A549 (cell line): Measurements from ENCODE around the gene MUC5AC. TPM values are rescaled to one million over a fixed set of nuclear protein-coding genes. Genes with fewer than 3 reads are reported as not detected.

Experiments
- ATAC-seq, 2 experiments: fragments of 200-7000 bp in 1 of 2; fragments of >200 bp in 1 of 2; cut with Nextera tagmentation in 1 of 2; cut with Tn5 transposase in 1 of 2; 3 replicates each; pipeline versions ENCODE4 v1.8.0 to v1.9.1; 2018 to 2020; ENCODE audit warnings: mild to moderate bottlenecking in 1 of 2, moderate library complexity in 1 of 2
- CTCF ChIA-PET: fragments of 300-600 bp; sonication (Branson Sonifier 250); formaldehyde crosslinking; extraction: SDS; loops from one replicate; lab custom pipeline; 2021; ENCODE audit warnings: antibody characterized with exemption, inconsistent platforms; lab: Yijun Ruan, JAX
- POLR2A ChIA-PET: fragments of 350-600 bp; formaldehyde crosslinking; extraction: SDS; loops from one replicate; lab custom pipeline; 2021; ENCODE audit warnings: antibody characterized with exemption, inconsistent platforms; lab: Yijun Ruan, JAX
- DNase-seq, 2 experiments: peaks; one replicate each; pipeline versions ENCODE4 v3.0.0 to v3.0.0-alpha.2; 2011 to 2016; ENCODE audit warnings: low read depth in 1 of 2, low spot score in 1 of 2
- FAIRE-seq: peaks from 2 replicates; lab custom pipeline; 2011; peaks lifted over from hg19 to GRCh38; lab: Jason Lieb, UNC
- H3K27ac ChIP-seq, 2 experiments: fragments of >200 bp; sonication (Bioruptor Twin); formaldehyde crosslinking; 3 replicates each; pipeline ENCODE4 v1.5.1; 2016 to 2017
- H3K4me1 ChIP-seq: fragments of >200 bp; sonication (Bioruptor Twin); formaldehyde crosslinking; 3 replicates; pipeline ENCODE4 v1.6.1; 2016
- H3K4me2 ChIP-seq: fragments of >200 bp; sonication (Bioruptor Twin); formaldehyde crosslinking; 3 replicates; pipeline ENCODE4 v1.6.1; 2016
- H3K4me3 ChIP-seq: fragments of >200 bp; sonication (Bioruptor Twin); formaldehyde crosslinking; 3 replicates; pipeline ENCODE4 v1.5.1; 2016
- H3K9me3 ChIP-seq: fragments of >200 bp; sonication (Bioruptor Twin); formaldehyde crosslinking; 3 replicates; pipeline ENCODE4 v1.6.1; 2016
- CHD4 ChIP-seq: fragments of 200-600 bp; sonication (generic); IDR thresholded peaks from 2 replicates; pipeline ENCODE4 v1.6.1; 2016; ENCODE audit warnings: antibody characterized with exemption, mild to moderate bottlenecking, borderline replicate concordance
- ESRRA ChIP-seq: fragments of 150-350 bp; IDR thresholded peaks from 2 replicates; pipeline ENCODE4 v1.6.1; 2014; ENCODE audit warnings: mild to moderate bottlenecking, low read length, borderline replicate concordance
- GATA3 ChIP-seq: IDR thresholded peaks from 2 replicates; pipeline ENCODE4 v1.6.1; 2012; ENCODE audit warnings: borderline replicate concordance
- HDAC2 ChIP-seq: fragments of 200-600 bp; sonication (generic); IDR thresholded peaks from 2 replicates; pipeline ENCODE4 v1.6.1; 2016
- HOXA7 ChIP-seq: fragments of 250-450 bp; sonication (Bioruptor Pico); IDR thresholded peaks from 2 replicates; pipeline ENCODE4 v1.5.0; 2020; ENCODE audit warnings: mild to moderate bottlenecking, moderate library complexity
- JUNB ChIP-seq: fragments of >200 bp; sonication (Bioruptor Twin); formaldehyde crosslinking; IDR thresholded peaks from 2 replicates; pipeline ENCODE4 v1.6.1; 2016
- NPAS2 ChIP-seq: fragments of 250-450 bp; sonication (Bioruptor Pico); IDR thresholded peaks from 2 replicates; pipeline ENCODE4 v1.8.0; 2022; ENCODE audit warnings: mild to moderate bottlenecking, moderate library complexity, borderline replicate concordance
- PHF8 ChIP-seq: fragments of 200-600 bp; sonication (generic); IDR thresholded peaks from 2 replicates; pipeline ENCODE4 v1.6.1; 2016; ENCODE audit warnings: low read depth, mild to moderate bottlenecking, antibody characterized with exemption, moderate library complexity, borderline replicate concordance
- POLR2AphosphoS2 ChIP-seq: conservative IDR thresholded peaks from 2 replicates; pipeline ENCODE4 v1.6.1; 2012; ENCODE audit warnings: low read length, improper control_type of control experiment, inconsistent platforms
- RAD21 ChIP-seq, 2 experiments: fragments of >200 bp in 1 of 2; sonication (Bioruptor Twin) in 1 of 2; formaldehyde crosslinking in 1 of 2; IDR thresholded peaks in 1 of 2; conservative IDR thresholded peaks in 1 of 2; 2 replicates in 1 of 2; 3 replicates in 1 of 2; pipeline ENCODE4 v1.6.1; 2012 to 2018; ENCODE audit warnings: inconsistent platforms in 1 of 2
- RARB ChIP-seq: fragments of 250-450 bp; sonication (Bioruptor Pico); IDR thresholded peaks from 2 replicates; pipeline ENCODE4 v1.8.0; 2021; ENCODE audit warnings: mild to moderate bottlenecking, moderate library complexity
- RFX5 ChIP-seq: fragments of 450-650 bp; IDR thresholded peaks from 2 replicates; pipeline ENCODE4 v1.7.1; 2014; ENCODE audit warnings: antibody characterized with exemption, mild to moderate bottlenecking, moderate library complexity
- SMC3 ChIP-seq: fragments of >200 bp; sonication (Bioruptor Twin); formaldehyde crosslinking; IDR thresholded peaks from 3 replicates; pipeline ENCODE4 v1.6.1; 2018; ENCODE audit warnings: inconsistent platforms
- TFCP2L1 ChIP-seq: fragments of 250-450 bp; sonication (Bioruptor Pico); IDR thresholded peaks from 2 replicates; pipeline ENCODE4 v1.5.0; 2021; ENCODE audit warnings: mild to moderate bottlenecking
- WGBS: methylation state at CpG from one replicate; pipeline ENCODE4 v1.1.6; 2017; ENCODE audit errors: missing lambda C conversion rate; 5-methylcytosine and 5-hydroxymethylcytosine counted together
- polyA plus RNA-seq, 4 experiments: library from polyadenylated mRNA; depleted of rRNA in 3 of 4; stranded (reverse); fragments of >200 nt; fragmentation: RNase III in 1 of 4; extraction: RNeasy Plus Mini Kit Qiagen cat#74134 plus additional on column Dnase treatment in 1 of 4; gene quantifications; 2 replicates in 3 of 4; 3 replicates in 1 of 4; pipeline ENCODE4 v1.2.3, GENCODE V29; 2011 to 2017
- TF ChIP-seq, protein P1 (sequence below): IDR thresholded peaks from 2 replicates; pipeline ENCODE4 v1.6.1; 2012
- TF ChIP-seq, protein P2 (sequence below): fragments of >200 bp; sonication (Bioruptor Twin); formaldehyde crosslinking; IDR thresholded peaks from 2 replicates; pipeline ENCODE4 v1.6.1; 2016
- TF ChIP-seq, protein P3 (sequence below): fragments of 150-350 bp; IDR thresholded peaks from 2 replicates; pipeline ENCODE4 v1.6.1; 2014; ENCODE audit warnings: low read depth, mild to moderate bottlenecking, low read length
- TF ChIP-seq, protein P4 (sequence below): fragments of >200 bp; sonication (Bioruptor Twin); formaldehyde crosslinking; IDR thresholded peaks from 3 replicates; pipeline ENCODE4 v1.5.1; 2016

MUC5AC gene
- polyA plus RNA-seq, 2 of the 4 experiments (the other 2 are of a cell fraction): 0.18 to 7.4 TPM

DNA sequence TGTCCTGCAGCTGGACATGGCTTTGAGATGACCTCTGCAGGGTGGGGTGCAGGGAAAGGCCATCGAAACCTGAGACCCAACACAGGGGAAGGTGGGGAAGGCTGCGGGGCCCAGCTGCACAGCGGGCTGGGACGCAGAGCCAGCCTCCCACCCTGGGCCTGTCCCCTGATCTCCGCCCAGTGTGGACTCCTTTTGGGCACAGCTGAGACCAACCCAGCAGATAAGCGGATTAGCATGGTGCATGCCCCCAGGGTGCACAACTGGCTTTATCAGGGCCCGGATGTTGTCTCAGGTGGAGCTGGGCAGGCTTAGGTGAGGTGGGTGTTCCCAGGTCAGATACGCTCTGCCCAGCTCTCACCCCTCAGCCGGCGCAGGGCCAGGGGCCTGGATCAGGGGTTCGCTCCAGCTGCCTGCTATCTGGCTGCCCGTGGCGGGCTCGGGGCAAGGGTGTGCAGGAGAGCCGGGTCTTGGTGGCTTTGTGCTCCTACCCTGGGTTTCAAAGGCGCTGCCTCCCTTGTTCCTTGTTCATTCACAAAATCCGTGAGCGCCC is 28.1 kb upstream of the MUC5AC start:
- TF ChIP-seq, protein P1, sequence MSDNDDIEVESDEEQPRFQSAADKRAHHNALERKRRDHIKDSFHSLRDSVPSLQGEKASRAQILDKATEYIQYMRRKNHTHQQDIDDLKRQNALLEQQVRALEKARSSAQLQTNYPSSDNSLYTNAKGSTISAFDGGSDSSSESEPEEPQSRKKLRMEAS: no peak
- TF ChIP-seq, protein P2, sequence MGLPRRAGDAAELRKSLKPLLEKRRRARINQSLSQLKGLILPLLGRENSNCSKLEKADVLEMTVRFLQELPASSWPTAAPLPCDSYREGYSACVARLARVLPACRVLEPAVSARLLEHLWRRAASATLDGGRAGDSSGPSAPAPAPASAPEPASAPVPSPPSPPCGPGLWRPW: no peak
- TF ChIP-seq HDAC2: no peak
- Histone ChIP-seq H3K9me3 (peaks cover 13% of the 10 kb centered on the region; the same call in 2 of the 3 replicates), H3K4me1 (no peaks in the 10 kb centered on the region), H3K4me3 (no peak overlapping the region), H3K27ac (peak overlapping the region in 1 of 2 experiments; percentile 8; a peak in 2 of 6 replicates), H3K4me2 (no peak overlapping the region)
- no peak for DNase-seq
- CTCF ChIA-PET: interaction anchor here (1.4 kb wide), 1 partner anchor 14 kb away, joined by 5 read pairs; no protein-coding TSS in a partner anchor
- WGBS: 95% methylated on average over 13 of the region's 18 CpGs
- ATAC-seq: peak in 1 of 2 experiments; percentile 29; a peak in 3 of 6 replicates
- POLR2A ChIA-PET: no interaction called here
- no peak for FAIRE-seq

DNA sequence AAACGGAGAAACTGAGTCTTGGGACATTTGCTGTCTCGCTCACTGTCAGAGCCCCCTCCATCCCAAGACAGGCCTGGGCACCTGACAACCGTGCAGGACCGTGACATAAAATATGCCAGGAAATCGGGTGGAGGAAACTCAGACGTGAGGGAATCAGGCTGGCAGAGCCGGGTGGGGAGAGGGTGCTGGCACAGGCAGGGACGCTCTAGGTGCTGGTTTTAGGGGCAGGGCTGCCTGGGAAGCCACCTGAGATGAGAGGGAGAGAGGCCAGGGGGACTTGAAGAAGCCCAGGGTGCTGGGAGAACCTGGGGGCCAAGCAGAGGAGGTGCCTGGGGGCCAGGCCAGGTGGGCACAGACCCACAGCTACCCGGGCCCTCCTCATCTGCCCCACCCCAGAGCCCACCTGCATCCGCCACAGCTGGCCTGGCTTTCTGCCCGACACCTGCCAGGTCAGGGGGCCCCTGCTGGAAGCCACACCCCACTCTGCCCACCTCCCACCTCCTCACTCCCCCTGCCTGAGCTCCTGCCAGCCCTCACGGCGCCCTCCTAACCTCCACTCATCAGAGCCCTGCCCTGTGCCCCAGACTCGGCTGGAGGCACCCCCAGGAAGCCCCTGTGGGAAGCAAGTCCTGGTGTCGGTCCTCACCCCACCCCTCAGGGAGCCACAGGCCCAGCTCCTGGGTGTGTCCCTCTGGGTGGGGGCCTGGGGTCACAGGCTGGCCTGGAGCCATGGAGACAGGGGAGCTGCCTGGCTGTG is 27.3 kb upstream of the MUC5AC start:
- 80% methylated on average over 11 of the region's 15 CpGs for WGBS
- no peak overlapping the region for H3K4me3 ChIP-seq
- TF ChIP-seq CHD4 (no peak), HDAC2 (no peak), HOXA7 (CRISPR knock-in tag) (no peak), ESRRA (no peak), RFX5 (no peak), NPAS2 (no peak), JUNB (no peak), RARB (CRISPR knock-in tag) (no peak), RAD21 (conservative IDR thresholded peaks at IDR 0.05 in 1 of 2, IDR thresholded peaks at IDR 0.05 in 1 of 2) (no peak), POLR2AphosphoS2 (no peak), SMC3 (no peak), PHF8 (no peak), GATA3 (no peak), TFCP2L1 (no peak)
- TF ChIP-seq, protein P3, sequence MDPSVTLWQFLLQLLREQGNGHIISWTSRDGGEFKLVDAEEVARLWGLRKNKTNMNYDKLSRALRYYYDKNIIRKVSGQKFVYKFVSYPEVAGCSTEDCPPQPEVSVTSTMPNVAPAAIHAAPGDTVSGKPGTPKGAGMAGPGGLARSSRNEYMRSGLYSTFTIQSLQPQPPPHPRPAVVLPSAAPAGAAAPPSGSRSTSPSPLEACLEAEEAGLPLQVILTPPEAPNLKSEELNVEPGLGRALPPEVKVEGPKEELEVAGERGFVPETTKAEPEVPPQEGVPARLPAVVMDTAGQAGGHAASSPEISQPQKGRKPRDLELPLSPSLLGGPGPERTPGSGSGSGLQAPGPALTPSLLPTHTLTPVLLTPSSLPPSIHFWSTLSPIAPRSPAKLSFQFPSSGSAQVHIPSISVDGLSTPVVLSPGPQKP: no peak
- TF ChIP-seq, protein P4, sequence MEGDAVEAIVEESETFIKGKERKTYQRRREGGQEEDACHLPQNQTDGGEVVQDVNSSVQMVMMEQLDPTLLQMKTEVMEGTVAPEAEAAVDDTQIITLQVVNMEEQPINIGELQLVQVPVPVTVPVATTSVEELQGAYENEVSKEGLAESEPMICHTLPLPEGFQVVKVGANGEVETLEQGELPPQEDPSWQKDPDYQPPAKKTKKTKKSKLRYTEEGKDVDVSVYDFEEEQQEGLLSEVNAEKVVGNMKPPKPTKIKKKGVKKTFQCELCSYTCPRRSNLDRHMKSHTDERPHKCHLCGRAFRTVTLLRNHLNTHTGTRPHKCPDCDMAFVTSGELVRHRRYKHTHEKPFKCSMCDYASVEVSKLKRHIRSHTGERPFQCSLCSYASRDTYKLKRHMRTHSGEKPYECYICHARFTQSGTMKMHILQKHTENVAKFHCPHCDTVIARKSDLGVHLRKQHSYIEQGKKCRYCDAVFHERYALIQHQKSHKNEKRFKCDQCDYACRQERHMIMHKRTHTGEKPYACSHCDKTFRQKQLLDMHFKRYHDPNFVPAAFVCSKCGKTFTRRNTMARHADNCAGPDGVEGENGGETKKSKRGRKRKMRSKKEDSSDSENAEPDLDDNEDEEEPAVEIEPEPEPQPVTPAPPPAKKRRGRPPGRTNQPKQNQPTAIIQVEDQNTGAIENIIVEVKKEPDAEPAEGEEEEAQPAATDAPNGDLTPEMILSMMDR: no peak
- TF ChIP-seq, protein P2: no peak
- TF ChIP-seq, all 56 proteins: peak for 0
- no peak; a peak in 1 of 6 replicates for ATAC-seq
- no peaks in the 10 kb centered on the region for H3K4me1 ChIP-seq
- no peak for FAIRE-seq
- no peak overlapping the region for H3K4me2 ChIP-seq
- CTCF ChIA-PET: interaction anchor here (0.6 to 1.4 kb wide), 2 partner anchors 14 to 39 kb away, joined by 4 to 5 read pairs; no protein-coding TSS in a partner anchor
- DNase-seq: no peak
- peaks cover 20% of the 10 kb centered on the region; the same call in 2 of the 3 replicates for H3K9me3 ChIP-seq
- POLR2A ChIA-PET: no interaction called here
- 0 out of 6 replicates have a peak overlapping the region, but pooled peaks of 1 of the 2 experiments have one; percentile 34 for H3K27ac ChIP-seq
